Neuron (in vitro differentiated cells): ENCODE results near the gene RAB11FIP2.

Experiments
- H2AFZ ChIP-seq: one replicate; pipeline ENCODE4 v1.6.1; 2013; ENCODE audit warnings: low read depth, mild to moderate bottlenecking, inconsistent platforms, low read length, moderate library complexity
- H3K27me3 ChIP-seq: one replicate; pipeline ENCODE4 v1.6.1; 2013; ENCODE audit warnings: low read length; ENCODE audit not compliant: insufficient read depth
- H3K36me3 ChIP-seq: one replicate; pipeline ENCODE4 v1.6.1; 2013; ENCODE audit warnings: low read length; ENCODE audit not compliant: insufficient read depth
- H3K4me1 ChIP-seq: one replicate; pipeline ENCODE4 v1.6.1; 2013; ENCODE audit warnings: low read length; ENCODE audit not compliant: insufficient read depth
- H3K4me3 ChIP-seq: 2 replicates; pipeline ENCODE4 v1.5.1; 2013; ENCODE audit warnings: mild to moderate bottlenecking, low read length, moderate library complexity
- H3K9me3 ChIP-seq: one replicate; pipeline ENCODE4 v1.6.1; 2013; ENCODE audit warnings: low read length

RAB11FIP2 gene

GRCh38 chr10:117991701-117992100, 55.0 kb downstream of the RAB11FIP2 start:
- H3K4me1 ChIP-seq: no peaks in the 10 kb centered on the region
- H3K36me3 ChIP-seq: no peaks in the 10 kb centered on the region
- H3K4me3 ChIP-seq: no peak overlapping the region
- no peak overlapping the region for H2AFZ ChIP-seq
- H3K27me3 ChIP-seq: no peaks in the 10 kb centered on the region
- no peaks in the 10 kb centered on the region for H3K9me3 ChIP-seq

- Histone ChIP-seq H3K27me3 (no peaks in the 10 kb centered on the region), H3K36me3 (no peaks in the 10 kb centered on the region), H2AFZ (no peak overlapping the region), H3K4me3 (no peak overlapping the region), H3K4me1 (no peaks in the 10 kb centered on the region), H3K9me3 (no peaks in the 10 kb centered on the region)
Measured at GRCh38 chr10:117989962-117990361, 56.8 kb downstream of the RAB11FIP2 start.

- no peaks in the 10 kb centered on the region for H3K36me3 ChIP-seq
- H3K9me3 ChIP-seq: no peaks in the 10 kb centered on the region
- H3K4me3 ChIP-seq: no peak overlapping the region
- H3K4me1 ChIP-seq: no peaks in the 10 kb centered on the region
- H2AFZ ChIP-seq: no peak overlapping the region
- no peaks in the 10 kb centered on the region for H3K27me3 ChIP-seq
Measured at GRCh38 chr10:117988814-117989213, 57.9 kb downstream of the RAB11FIP2 start.

- H3K36me3 ChIP-seq: no peaks in the 10 kb centered on the region
- H3K27me3 ChIP-seq: no peaks in the 10 kb centered on the region
- no peak overlapping the region for H2AFZ ChIP-seq
- H3K4me3 ChIP-seq: no peak overlapping the region
- no peaks in the 10 kb centered on the region for H3K9me3 ChIP-seq
- no peaks in the 10 kb centered on the region for H3K4me1 ChIP-seq
Measured at GRCh38 chr10:117987244-117987909, 59.4 kb downstream of the RAB11FIP2 start.

GRCh38 chr10:117983961-117984360, 62.8 kb downstream of the RAB11FIP2 start:
- Histone ChIP-seq H3K4me3 (no peak overlapping the region), H3K27me3 (no peaks in the 10 kb centered on the region), H3K9me3 (no peaks in the 10 kb centered on the region), H3K4me1 (no peaks in the 10 kb centered on the region), H3K36me3 (no peaks in the 10 kb centered on the region), H2AFZ (no peak overlapping the region)

GRCh38 chr10:117980755-117981702, 65.7 kb downstream of the RAB11FIP2 start:
- no peak overlapping the region for H3K4me3 ChIP-seq
- H3K9me3 ChIP-seq: no peaks in the 10 kb centered on the region
- H3K4me1 ChIP-seq: no peaks in the 10 kb centered on the region
- H2AFZ ChIP-seq: no peak overlapping the region
- no peaks in the 10 kb centered on the region for H3K27me3 ChIP-seq
- H3K36me3 ChIP-seq: no peaks in the 10 kb centered on the region

GRCh38 chr10:117980216-117980615, 66.5 kb downstream of the RAB11FIP2 start:
- no peak overlapping the region for H3K4me3 ChIP-seq
- H3K27me3 ChIP-seq: no peaks in the 10 kb centered on the region
- H2AFZ ChIP-seq: no peak overlapping the region
- H3K36me3 ChIP-seq: no peaks in the 10 kb centered on the region
- no peaks in the 10 kb centered on the region for H3K4me1 ChIP-seq
- H3K9me3 ChIP-seq: no peaks in the 10 kb centered on the region

- peaks cover 4% of the 10 kb centered on the region for H3K27me3 ChIP-seq
- H3K4me1 ChIP-seq: no peaks in the 10 kb centered on the region
- H3K36me3 ChIP-seq: no peaks in the 10 kb centered on the region
- no peak overlapping the region for H2AFZ ChIP-seq
- H3K9me3 ChIP-seq: no peaks in the 10 kb centered on the region
- no peak overlapping the region for H3K4me3 ChIP-seq
Measured at GRCh38 chr10:117972168-117972837, 74.4 kb downstream of the RAB11FIP2 start.

- Histone ChIP-seq H3K36me3 (no peaks in the 10 kb centered on the region), H3K9me3 (no peaks in the 10 kb centered on the region), H2AFZ (no peak overlapping the region), H3K4me3 (no peak overlapping the region), H3K27me3 (peaks cover 4% of the 10 kb centered on the region), H3K4me1 (no peaks in the 10 kb centered on the region)
Measured at GRCh38 chr10:117970962-117971361, 75.8 kb downstream of the RAB11FIP2 start.

GRCh38 chr10:117969592-117969991, 77.1 kb downstream of the RAB11FIP2 start:
- Histone ChIP-seq H2AFZ (no peak overlapping the region), H3K4me3 (no peak overlapping the region), H3K36me3 (no peaks in the 10 kb centered on the region), H3K9me3 (no peaks in the 10 kb centered on the region), H3K4me1 (no peaks in the 10 kb centered on the region), H3K27me3 (peaks cover 4% of the 10 kb centered on the region)

GRCh38 chr10:117968354-117969182, 78.2 kb downstream of the RAB11FIP2 start:
- H2AFZ ChIP-seq: no peak overlapping the region
- H3K9me3 ChIP-seq: no peaks in the 10 kb centered on the region
- no peaks in the 10 kb centered on the region for H3K4me1 ChIP-seq
- H3K27me3 ChIP-seq: peaks cover 8% of the 10 kb centered on the region
- H3K36me3 ChIP-seq: no peaks in the 10 kb centered on the region
- no peak overlapping the region for H3K4me3 ChIP-seq

GRCh38 chr10:117967149-117967650, 79.5 kb downstream of the RAB11FIP2 start:
- H3K36me3 ChIP-seq: no peaks in the 10 kb centered on the region
- H3K4me3 ChIP-seq: no peak overlapping the region

More at GRCh38 chr10:117967149-117967650, 79.5 kb downstream of the RAB11FIP2 start:
- Histone ChIP-seq H3K9me3 (no peaks in the 10 kb centered on the region), H3K4me1 (no peaks in the 10 kb centered on the region), H2AFZ (no peak overlapping the region), H3K27me3 (peaks cover 8% of the 10 kb centered on the region)
